ENCODE data around the gene GLIPR2. TPM values are rescaled to one million over a fixed set of nuclear protein-coding genes. Genes with fewer than 3 reads are reported as not detected.
"Not testable (repeated sequence)": the region's sequence is repeated elsewhere in the genome, so short reads cannot be mapped to it uniquely, and the experiment has no call there.

The GLIPR2 gene
- total RNA-seq, 4 donors from 2014 or later, result 52.8 to 76.8 (median 59.8) TPM

GRCh38 chr9:36170531-36170930 lies 34.0 kb downstream of the GLIPR2 start:
- no peak for ATAC-seq
- no peak for TF ChIP-seq CTCF (IDR thresholded peaks at IDR 0.05)
- TF ChIP-seq POLR2A (IDR thresholded peaks at IDR 0.05), result no peak
- no peak for TF ChIP-seq POLR2AphosphoS5 (IDR thresholded peaks at IDR 0.05)
- no peak for TF ChIP-seq EP300 (IDR thresholded peaks at IDR 0.05)
- whole genome bisulfite sequencing, 2 donors (ENCODE audit: low coverage in 1 of 2), result 88 to 100% methylated on average over 1 to 6 of the region's 13 CpGs
- Histone ChIP-seq H3K36me3 (no peaks in the 10 kb centered on the region), H3K27me3 (no peaks in the 10 kb centered on the region), H3K9me3 (no peaks in the 10 kb centered on the region), H3K4me3 (no peak overlapping the region), H3K27ac (no peak overlapping the region), H3K4me1 (peaks cover 0 to 17% (median 0%) of the 10 kb centered on the region in 3 donors)

DNA sequence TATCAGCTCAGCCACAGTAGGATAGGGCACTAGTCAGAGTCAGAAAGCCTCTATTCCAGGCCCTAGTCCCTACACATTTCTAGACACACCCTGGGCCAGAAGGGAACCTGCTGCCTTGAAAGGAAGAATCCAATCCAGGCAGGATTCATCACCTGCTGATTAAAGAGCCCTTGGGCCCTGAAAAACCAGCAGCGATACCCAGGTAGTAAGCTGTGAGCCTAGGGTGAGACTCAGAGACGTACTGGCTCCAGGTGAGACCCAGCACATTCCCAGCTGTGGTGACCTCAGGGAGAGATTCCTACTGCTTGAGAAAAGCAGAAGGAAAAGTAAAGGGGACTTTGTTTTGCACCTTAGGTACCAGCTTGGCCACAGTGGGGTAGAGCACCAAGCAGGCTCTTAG lies 37.3 kb downstream of the GLIPR2 start:
- TF ChIP-seq CTCF (IDR thresholded peaks at IDR 0.05) (no peak), POLR2AphosphoS5 (IDR thresholded peaks at IDR 0.05) (no peak), EP300 (IDR thresholded peaks at IDR 0.05) (no peak), POLR2A (IDR thresholded peaks at IDR 0.05) (no peak)
- H3K36me3 ChIP-seq, result no peaks in the 10 kb centered on the region
- no peak overlapping the region for H3K27ac ChIP-seq
- no peaks in the 10 kb centered on the region for H3K27me3 ChIP-seq
- no peaks in the 10 kb centered on the region for H3K4me1 ChIP-seq
- no peak for ATAC-seq
- 100% methylated on average over 2 of the region's 2 CpGs; no CpG with 5 or more reads in 1 of the 2 donors for WGBS, 2 donors (ENCODE audit: low coverage in 1 of 2)
- H3K4me3 ChIP-seq, result no peak overlapping the region
- no peaks in the 10 kb centered on the region for H3K9me3 ChIP-seq

DNA sequence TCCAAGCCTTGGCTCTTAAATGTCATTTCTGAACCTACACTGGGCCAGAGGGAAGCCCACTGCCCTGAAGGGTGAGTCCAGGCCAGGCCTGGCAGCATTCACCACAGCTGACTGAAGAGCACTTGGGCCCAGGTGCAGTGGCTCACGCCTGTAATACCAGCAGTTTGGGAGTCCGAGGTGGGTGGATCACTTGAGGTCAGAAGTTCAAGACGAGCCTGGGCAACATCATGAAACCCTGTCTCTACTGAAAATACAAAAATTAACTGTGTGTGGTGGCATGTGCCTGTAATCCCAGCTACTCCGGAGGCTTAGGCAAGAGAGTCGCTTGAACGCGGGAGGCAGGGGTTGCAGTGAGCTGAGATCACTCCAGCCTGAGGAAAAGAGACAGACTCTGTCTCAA lies 37.7 kb downstream of the GLIPR2 start:
- H3K27ac ChIP-seq, result no peak overlapping the region
- no peak for ATAC-seq
- WGBS, 2 donors (ENCODE audit: low coverage in 1 of 2), result 96% methylated on average over 4 of the region's 7 CpGs; no CpG with 5 or more reads in 1 of the 2 donors
- H3K4me1 ChIP-seq, result no peaks in the 10 kb centered on the region
- H3K4me3 ChIP-seq, result no peak overlapping the region
- H3K36me3 ChIP-seq, result no peaks in the 10 kb centered on the region
- H3K27me3 ChIP-seq, result no peaks in the 10 kb centered on the region
- no peak for TF ChIP-seq EP300 (IDR thresholded peaks at IDR 0.05)
- no peak for TF ChIP-seq CTCF (IDR thresholded peaks at IDR 0.05)
- TF ChIP-seq POLR2A (IDR thresholded peaks at IDR 0.05), result no peak
- no peak for TF ChIP-seq POLR2AphosphoS5 (IDR thresholded peaks at IDR 0.05)
- no peaks in the 10 kb centered on the region for H3K9me3 ChIP-seq

GRCh38 chr9:36174731-36175130 lies 38.2 kb downstream of the GLIPR2 start:
- TF ChIP-seq EP300 (IDR thresholded peaks at IDR 0.05), result no peak
- H3K36me3 ChIP-seq, result no peaks in the 10 kb centered on the region
- no peak overlapping the region for H3K27ac ChIP-seq
- H3K27me3 ChIP-seq, result no peaks in the 10 kb centered on the region
- no peaks in the 10 kb centered on the region for H3K9me3 ChIP-seq
- H3K4me3 ChIP-seq, result no peak overlapping the region
- H3K4me1 ChIP-seq, result no peaks in the 10 kb centered on the region
- WGBS, 2 donors (ENCODE audit: low coverage in 1 of 2), result 75 to 100% methylated on average over 1 to 2 of the region's 3 CpGs
- ATAC-seq, result no peak

DNA sequence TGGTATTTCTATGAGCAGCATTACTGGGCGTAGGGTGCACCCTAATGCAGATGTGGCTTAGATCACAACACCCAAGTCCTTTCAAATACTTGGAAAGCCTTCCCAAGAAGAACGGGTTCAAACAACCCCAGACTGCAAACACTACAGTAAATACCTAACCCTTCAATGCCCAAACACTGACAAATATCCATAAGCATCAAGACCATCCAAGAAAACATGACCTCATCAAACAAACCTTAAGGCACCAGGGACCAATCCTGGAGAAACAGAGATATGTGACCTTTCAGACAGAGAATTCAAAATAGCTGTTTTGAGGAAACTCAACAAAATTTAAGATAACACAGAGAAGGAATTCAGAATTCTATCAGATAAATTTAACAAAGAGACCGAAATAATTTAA lies 38.7 kb downstream of the GLIPR2 start:
- not testable (repeated sequence) for H3K27ac ChIP-seq, ATAC-seq, H3K36me3 ChIP-seq, H3K4me3 ChIP-seq, H3K9me3 ChIP-seq, H3K27me3 ChIP-seq, H3K4me1 ChIP-seq
- WGBS, 2 donors (ENCODE audit: low coverage in 1 of 2), result 86 to 100% methylated on average over 3 of the region's 3 CpGs

GRCh38 chr9:36176496-36176895 lies 40.0 kb downstream of the GLIPR2 start:
- not testable (repeated sequence) for ATAC-seq, H3K4me1 ChIP-seq, H3K27ac ChIP-seq, H3K27me3 ChIP-seq, H3K36me3 ChIP-seq, H3K9me3 ChIP-seq, H3K4me3 ChIP-seq
- 89 to 96% methylated on average over 7 of the region's 10 CpGs for WGBS, 2 donors (ENCODE audit: low coverage in 1 of 2)

GRCh38 chr9:36177571-36177970 lies 41.0 kb downstream of the GLIPR2 start:
- no peak overlapping the region for H3K27ac ChIP-seq
- TF ChIP-seq POLR2A (IDR thresholded peaks at IDR 0.05) (no peak), EP300 (IDR thresholded peaks at IDR 0.05) (no peak), POLR2AphosphoS5 (IDR thresholded peaks at IDR 0.05) (no peak), CTCF (IDR thresholded peaks at IDR 0.05) (no peak)
- no peak overlapping the region for H3K4me3 ChIP-seq
- WGBS, 2 donors (ENCODE audit: low coverage in 1 of 2), result 80 to 95% methylated on average over 2 to 3 of the region's 4 CpGs
- H3K9me3 ChIP-seq, result no peaks in the 10 kb centered on the region
- ATAC-seq, result no peak
- no peaks in the 10 kb centered on the region for H3K27me3 ChIP-seq
- no peaks in the 10 kb centered on the region for H3K4me1 ChIP-seq
- no peaks in the 10 kb centered on the region for H3K36me3 ChIP-seq

GRCh38 chr9:36180243-36180642 lies 43.7 kb downstream of the GLIPR2 start:
- H3K27ac ChIP-seq, H3K4me3 ChIP-seq, H3K36me3 ChIP-seq, ATAC-seq, H3K4me1 ChIP-seq, H3K9me3 ChIP-seq, H3K27me3 ChIP-seq: not testable (repeated sequence)
- WGBS, 2 donors (ENCODE audit: low coverage in 1 of 2), result 83 to 92% methylated on average over 2 to 6 of the region's 6 CpGs
